Activated naive CD4-positive, alpha-beta T cell (primary cell): ENCODE measurements around the gene TMEM238L.

Experiments
- DNase-seq, 4 experiments: peaks; one replicate each; lab custom pipeline; 2025; lab: John Stamatoyannopoulos, UW

The TMEM238L gene

DNA sequence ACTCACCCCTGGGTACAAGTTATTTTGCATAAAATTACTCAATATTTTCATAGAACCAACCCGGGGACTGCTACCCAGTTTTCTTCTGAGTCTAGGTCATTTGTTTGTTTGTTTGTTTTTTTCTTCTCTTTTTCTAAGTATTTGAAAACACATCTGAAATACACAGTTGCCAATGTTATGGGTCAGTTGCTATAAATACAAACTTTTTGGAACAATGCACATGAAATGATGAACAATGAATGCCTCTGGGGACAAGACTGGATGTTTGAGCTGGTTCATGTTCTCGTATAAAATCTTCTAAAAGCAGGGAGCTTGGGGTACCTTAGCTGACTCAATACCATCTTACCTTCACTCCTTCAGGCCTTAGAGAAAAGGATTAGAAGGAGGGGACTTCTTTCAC, 30.5 kb downstream of the TMEM238L start:
- DNase-seq = no peak

DNA sequence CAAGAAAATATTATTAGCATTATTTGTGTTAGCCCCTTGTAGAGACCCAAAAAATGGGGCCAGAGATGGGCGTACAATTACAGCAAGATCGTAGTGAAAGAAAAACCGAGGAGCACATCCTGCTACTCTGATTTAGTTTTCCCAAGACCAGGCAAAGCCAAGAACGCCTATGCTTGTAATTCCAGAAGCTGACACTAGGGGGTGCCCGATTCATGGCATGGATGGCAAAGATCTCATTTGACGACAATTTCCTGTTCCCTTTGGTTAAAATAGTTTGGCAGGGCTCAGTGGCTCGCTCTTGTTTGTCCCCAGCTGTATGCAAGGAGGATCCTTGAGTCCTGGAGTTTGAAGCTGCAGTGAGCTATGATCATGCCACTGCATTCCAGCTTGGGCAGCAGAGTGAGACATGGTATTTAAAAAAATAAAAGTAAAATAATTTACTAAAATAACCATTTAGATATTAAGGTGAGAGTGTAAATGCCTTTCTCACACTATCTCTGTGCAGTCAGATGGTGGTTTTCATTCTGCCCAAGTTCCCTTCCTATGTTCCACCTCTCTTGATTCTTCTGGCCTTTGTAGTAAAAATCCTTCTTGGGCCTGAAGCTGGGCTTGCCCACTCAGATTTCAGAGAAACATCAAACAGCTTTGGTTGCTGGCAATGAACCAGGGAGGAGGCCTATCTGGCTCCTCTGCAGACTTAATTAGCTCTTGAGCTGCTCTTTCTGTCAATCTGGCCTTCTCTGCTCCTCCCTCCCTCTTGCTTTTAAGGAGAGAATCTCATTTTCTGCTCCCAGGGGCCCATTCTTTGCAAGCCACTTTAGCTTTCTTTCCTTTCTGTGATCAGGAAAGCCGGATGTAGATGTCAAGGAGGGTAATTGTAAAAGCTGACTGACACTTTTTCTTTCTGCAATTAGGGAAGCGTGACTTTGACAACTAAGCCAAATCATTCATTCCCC, 31.2 kb downstream of the TMEM238L start:
- DNase-seq = no peak

DNA sequence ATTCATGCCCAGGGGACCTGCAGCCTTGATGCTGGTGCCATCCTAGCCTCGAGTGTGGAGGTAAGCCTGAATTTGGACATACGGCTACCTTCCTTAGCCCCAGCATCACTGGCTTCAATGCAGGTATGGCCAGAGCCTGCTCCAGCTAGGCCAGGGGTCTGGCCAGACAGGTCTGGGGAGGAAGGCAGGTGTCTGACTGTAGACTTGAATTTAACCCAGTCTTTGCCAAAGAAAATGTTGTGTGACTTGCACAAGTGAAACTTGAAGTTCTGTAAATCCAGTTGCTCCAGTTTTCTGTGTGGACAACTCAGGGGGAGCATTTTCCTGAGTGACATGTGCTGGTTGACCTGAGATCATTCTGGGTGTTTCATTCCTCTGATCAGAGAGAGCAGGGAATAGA, 32.8 kb downstream of the TMEM238L start:
- no peak for DNase-seq

DNA sequence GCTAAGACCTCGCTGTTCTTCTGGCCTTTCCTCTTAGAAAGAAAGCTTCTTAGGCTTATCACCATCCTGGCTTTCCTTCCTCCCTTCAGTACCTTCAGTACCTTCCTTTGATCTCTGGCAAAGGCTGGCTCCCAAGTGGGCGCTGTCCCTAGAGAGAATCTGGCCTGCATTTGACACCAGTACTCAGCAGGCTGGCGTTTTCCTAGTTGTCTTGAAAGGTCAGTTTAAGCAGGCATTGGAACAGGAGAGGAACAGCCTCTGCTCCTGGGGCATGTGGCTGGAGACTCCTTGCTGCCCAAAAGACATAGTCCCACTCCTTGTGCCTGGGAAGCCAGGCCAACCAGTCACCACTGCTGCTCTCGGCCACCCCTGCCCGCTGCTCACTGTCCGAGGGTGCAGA, 34.1 kb downstream of the TMEM238L start:
- DNase-seq = no peak

DNA sequence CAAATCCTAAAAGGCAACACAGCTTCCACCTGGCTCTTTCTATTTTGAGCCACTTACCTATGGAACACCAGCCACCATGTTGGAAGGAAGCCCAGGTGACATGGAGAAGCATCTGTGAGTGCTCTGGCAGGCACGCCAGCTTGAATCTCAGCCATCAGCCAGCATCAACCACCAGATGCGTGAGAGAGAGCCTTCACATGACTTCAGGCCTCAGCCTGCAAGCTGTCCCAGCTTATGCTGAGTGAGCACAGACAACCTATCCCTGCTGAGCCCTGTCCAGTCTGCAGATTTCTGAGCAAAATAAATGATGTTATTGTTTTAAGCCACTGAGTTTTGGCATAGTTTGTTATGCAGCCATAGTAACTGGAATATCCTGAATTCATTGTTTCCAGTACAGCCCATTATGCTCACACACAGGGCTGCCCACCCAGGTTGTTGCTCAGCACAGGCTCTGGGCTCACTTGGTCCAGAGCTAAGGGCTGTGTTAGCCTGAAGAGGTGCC, 35.1 kb downstream of the TMEM238L start:
- DNase-seq = no peak

DNA sequence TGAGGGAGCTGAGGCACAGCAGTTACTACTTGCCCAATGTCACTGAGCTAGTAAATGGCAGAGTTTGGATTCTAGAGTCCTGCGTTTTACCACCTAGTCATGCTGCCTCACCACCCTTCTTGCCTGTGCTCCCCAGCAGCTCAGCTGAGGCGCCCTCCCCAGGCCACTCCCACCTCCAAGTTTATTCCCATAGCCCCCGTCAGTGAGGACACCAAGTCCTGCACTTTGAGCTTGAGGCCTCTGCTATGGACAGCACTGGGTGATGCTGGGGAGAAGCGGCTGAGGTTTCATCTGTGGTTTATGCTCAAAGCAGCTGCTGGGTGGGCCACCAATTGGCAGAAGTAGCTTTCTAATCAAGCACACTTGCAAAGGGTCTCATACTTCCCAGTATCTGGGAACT, 36.7 kb downstream of the TMEM238L start:
- no peak for DNase-seq

DNA sequence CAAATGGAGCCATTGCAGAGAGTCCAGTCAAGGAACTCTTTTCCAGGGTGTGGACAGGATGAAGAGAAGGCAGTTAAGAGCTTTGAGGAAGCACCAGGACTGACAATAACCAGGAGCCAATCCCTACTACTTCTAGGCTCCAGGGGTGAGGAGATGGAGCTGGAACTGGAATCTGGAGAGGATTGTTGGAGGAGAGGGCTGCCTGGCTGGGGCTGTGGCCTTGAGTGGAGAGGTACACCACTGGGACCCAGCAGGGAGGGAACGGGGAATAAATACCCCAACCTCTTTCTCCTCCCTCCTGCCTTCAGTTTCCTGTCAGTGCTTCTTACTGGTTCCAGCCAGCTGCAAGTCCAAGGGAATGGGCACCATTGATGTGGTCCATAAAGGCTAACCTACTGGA, 41.9 kb downstream of the TMEM238L start:
- DNase-seq = no peak

DNA sequence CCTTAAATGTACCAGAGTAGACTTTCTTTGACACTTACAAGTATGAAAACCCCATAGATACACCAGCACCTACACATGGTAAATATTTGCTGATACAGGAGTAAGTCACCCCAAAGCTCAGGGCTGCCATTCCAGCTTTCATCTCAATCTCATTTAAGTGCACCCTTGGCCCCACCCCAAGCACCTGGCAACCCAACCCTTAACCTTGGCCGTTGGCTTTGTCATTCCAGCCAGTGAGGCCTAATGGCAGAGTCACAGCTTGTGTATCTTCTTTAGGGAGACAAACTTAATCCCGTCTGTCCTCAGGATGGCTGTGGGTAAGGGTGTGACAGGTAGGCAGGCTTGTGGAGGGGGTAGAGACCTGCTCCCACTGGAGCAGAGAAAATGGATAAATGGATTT, 42.6 kb downstream of the TMEM238L start:
- DNase-seq = no peak

DNA sequence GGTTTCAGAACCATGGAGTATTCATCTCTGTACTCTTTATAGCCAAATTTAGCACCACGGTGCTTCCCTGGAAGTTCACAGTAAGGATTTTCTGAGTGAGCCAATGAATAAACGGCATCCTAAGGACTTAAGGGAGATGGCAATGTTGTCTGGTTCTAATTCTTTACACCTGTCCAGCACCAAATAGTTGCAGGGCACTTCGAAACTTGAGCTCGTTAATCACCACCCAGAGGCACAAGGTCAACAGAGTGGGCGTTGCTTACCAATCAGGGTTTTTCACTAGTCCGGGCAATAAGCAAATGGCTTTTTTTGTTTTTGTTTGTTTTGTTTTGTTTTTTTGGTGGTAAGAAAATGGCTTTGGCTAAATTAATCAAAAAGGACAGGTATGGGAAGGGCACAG, 45.8 kb downstream of the TMEM238L start:
- no peak for DNase-seq

DNA sequence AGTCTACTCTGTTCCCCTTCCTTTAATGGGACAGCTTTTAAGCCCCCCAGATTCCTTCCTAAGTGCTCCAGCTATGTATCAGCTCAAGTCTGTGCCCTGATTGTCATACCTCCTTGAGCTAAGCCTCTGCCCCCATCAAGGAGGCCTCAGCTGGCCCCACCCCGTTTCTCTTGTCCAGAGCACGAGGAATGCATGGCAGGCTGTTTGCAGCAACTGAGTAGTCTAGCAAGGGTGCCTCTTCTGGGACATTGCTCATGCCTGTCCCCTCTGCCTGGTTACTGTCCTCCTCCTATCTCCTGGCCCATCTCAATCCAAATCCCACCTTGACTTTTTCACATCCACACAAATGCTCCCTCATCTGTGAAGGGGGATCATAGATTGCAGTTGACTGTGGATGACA, 46.3 kb downstream of the TMEM238L start:
- no peak for DNase-seq

DNA sequence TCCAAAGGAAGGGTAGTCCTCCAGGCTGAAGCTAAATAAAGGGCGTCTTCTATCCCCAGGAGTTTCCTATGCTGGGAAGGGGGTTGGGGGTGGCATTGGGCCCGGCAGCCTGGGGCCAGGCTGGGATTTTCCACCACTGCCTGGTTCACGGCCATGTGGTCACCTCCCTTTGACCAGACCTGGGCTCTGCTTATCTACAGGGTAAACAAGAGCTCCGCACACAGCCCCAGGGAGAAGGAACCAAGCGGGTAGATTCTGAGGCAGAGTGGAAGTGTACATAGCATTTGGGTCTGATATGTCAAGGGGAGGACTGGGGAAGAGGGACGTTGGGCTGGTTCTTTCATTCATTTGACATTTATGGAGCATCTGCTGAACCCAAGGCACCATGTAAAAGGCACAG, 46.8 kb downstream of the TMEM238L start:
- no peak for DNase-seq

DNA sequence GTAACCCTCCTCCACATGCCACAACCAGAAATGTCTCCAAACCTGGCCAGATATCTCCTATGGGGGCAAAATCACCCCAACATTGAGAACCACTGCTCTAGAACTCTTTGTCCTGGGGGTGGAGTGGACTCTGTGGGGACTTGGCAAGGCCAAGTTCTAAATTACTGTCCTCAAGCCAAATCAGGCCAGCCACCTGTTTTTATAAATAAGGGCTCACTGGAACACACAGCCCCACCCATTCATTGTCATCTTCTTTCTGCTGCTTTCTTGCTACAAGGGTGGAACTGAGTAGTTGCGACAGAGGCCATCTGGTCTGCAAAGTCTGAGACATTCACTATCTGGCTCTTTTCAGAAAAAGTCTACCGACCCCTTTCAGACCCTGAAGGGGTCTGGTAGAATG, 47.3 kb downstream of the TMEM238L start:
- DNase-seq = no peak

DNA sequence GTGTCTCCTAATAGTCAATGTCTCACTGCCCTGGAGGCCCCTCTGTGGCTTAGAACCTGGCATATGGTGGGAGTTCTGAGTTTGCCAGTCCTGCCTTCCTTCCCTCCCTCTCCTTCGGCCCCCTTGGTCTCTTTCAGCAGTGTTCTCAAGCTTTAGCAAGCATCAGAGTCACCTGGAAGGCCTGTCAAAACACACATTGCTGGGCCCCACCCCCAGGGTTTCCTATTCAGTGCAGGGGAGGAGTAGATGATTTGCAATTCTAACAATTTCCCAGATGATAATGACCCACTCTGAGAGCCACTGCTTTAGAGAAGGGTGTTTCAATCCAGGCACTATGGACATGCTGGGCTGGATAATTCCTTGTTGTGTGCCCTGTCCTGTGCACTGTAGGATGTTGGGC, 47.7 kb downstream of the TMEM238L start:
- no peak for DNase-seq

DNA sequence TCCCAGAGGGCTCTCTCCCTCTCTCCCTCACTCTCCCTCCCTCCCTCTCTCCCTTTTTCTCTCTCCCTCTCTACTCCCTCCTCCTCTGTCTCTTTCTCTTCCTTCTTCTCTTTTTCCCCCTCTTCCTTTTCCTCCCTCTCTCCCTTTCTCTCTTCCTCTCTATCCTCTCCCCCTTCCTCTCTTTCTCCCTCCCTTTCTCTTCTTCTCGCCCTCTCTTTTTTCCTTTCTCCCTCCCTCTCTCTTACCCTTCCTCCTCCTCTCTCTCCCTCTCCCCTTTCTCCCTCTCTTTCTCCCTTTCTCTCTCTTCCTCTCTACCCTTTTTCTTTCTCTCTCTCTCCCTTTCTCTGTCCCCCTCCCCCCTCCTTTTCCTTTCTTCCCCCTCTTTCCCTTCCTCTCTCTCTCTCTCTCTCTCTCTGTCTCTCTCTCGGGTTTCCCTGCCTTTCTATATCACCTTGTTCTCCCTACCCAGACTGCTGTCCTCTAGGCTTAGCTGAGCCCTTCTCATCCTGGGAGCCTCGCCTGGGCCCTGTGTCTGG, 48.2 kb downstream of the TMEM238L start:
- no peak for DNase-seq

DNA sequence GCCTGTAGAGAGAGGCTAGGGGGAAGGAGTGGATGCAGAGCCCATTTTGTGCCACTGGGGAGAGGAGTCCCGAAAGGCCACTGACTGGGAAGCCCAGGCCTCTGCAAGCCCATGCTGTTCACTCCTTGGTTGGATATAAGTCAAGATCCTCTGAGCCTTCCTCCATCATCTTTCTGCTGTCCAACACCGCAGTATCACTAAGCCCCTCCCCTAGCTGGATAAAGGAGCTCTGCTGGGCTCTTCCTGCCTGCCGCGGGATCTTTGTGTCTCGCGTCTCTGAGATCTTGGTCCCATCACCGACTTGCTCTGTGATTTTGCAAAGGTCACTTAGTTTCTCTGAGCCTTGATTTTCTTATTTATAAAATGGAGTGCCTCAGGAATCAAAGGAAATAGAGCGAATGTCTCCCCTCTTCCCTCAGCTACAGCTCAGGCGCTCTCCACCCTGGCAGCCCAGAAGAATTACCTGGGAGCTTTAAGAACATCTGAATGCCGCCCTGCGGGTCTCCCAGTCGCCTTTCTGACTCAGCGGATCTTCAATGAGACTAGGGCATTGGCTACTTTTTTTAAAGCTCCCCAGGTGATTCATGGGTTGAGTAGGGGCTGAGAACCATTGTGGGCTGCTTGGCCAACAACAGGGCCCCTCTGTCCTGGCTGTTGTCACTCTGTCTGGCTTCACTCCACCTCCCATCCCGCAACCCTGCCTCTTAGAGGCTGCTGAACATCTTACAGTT, 48.9 kb downstream of the TMEM238L start:
- DNase-seq = no peak

DNA sequence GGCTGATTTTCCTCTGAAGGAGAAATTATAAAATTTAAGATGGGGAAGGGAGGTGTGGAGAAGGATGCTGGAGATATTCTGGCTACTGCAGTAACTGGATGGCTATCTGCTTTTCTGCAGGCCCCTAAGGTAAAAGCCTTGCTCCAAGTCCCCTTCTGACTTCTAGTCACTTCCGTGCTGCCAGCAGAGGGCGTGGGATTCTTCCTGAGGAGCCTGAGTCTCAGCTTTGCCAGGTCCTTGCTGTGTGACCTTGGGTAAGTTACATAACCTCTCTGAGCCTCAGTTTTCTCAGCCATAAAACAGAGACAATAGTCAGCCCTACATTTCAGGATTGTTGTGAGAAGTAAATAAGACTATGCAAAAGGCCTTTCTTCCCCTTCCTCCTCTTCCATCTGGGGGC, 49.8 kb downstream of the TMEM238L start:
- DNase-seq = no peak

DNA sequence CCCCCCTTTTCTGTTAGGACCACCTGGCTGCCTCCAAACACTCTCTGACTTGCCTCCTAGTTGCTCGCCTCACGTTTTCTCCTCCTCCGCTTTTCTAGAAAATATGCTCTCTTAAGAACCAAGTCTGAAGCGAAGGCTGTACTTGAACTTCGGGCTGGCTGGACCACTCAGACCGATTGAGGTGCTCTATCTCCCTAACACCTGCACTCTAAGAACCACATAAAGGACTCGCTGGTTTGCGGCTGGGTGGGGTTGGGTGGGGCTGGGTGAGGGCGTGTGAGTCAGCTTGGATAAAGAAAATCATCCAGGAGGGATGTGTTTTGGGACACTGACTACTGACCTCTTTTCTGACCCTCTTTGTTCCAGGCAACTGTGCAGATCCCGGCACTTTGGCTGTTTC, 51.2 kb downstream of the TMEM238L start:
- DNase-seq = no peak

DNA sequence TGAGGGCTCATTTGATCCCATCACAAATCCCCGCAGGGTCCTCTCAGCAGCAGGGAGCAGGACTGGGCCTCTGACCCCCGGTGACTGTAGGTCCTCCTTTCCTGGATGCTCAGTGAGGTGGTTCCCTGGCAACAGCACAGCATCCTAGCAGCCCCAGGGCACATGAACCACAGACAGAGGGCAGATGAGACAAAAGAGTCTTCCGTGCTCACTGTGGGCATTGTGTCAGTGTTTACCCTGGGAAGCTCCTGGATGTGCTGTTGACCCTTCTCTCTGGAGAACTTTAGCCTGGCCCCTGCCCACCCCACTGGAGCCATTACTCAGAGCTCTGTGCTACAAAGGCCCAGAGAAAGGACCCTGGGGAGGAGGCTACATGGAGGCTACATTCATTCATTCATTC, 52.3 kb downstream of the TMEM238L start:
- no peak for DNase-seq

DNA sequence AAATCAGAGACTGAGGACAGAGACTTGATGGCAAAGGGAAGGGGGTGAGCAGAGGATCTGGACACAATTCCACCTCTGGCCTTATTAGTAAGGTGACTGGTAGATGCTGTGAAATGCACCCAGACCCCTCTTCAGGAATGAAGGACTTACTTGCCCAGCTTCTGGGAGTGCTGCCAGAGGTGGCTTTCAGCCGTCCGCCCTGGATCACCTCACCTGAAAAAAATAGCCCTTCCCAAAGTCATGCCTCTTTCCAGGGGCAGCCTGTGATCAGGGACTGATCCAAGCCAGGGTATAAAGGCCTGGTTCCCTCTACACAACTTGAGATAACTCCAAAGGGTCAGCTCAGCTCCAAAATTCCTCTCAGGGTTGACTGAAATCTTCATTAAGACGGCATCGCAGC, 53.7 kb downstream of the TMEM238L start:
- no peak for DNase-seq

DNA sequence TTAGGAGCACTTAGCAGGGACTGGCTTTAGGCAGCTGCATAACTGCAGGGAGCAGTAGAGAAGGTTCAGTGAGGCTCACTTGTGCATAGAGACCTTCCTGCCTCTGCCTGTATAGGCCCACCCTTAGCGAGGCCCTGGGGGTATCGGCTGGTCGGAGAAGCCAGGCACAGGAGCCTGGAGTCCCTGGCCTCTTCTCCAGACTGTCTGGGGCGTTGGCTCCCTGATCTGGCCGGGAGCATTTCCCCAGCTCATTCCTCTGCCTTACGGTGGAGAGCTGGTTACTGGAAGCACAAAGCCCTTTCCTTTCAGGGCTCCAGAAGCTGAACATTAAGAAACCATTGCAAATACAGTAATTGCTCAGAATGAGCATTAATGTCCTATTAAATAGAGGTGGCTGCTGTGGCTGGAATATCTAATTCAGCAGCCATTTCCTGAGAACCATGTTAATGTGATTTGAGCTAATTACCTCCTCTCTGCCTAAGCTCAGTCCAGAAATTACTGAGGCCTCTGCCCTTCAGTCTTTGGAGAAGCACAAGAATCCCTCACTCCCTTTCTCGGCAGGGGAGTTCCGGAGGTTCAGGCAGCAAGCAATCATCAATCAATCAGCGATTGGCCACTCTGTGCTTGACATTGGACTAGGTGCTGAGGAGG, 55.2 kb downstream of the TMEM238L start:
- DNase-seq = no peak

DNA sequence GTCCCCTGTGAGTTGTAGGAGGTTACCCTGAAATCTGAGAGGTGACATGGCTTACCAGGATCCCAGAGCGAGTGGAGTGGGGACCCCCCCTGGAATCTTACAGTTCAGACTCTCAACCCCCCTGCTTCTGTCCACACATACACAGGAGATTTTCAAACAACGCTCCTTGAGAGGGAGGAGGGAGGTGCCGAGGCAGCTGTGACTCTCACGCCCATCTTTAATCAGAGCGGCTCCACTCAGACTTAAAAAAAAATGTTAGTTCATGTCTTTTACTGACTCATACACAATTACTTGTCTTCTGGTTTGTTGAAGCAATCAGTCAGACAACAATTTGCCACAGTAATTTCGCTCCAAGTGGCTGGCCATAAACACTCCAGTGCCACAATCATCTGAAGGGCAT, 58.7 kb downstream of the TMEM238L start:
- DNase-seq = no peak
